NOMO-1 treated with dmso at 0.1 percent for 144 hours (cell line): ENCODE data around the gene RBM11.

Source experiments
- DNase-seq: peaks from one replicate; lab custom pipeline; 2025; ENCODE audit not compliant: unreplicated experiment; lab: John Stamatoyannopoulos, UW

Gene RBM11

GRCh38 chr21:14267076-14267475 is 51.1 kb downstream of the RBM11 start:
- DNase-seq = no peak

- no peak for DNase-seq
These were observed 54.7 kb downstream of the RBM11 start for GRCh38 chr21:14270631-14271030.

DNA sequence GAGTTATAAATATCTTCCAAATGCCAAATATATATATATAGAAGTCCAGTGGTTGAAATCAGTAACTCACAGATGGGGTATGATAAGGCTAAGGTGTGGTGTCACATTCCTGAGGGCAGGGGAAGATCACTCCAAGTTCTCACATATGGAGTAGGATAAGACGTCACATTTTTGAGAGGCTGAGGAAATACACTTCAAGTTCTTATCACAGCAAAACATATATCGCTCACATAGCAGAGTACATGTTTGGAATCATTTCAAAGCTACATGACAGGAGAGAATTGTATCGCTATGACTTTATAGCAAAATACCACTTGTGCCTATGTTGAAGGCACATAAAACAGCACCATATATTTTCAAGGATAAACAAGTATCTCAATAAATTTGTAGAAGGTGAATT is 55.1 kb downstream of the RBM11 start:
- no peak for DNase-seq

DNA sequence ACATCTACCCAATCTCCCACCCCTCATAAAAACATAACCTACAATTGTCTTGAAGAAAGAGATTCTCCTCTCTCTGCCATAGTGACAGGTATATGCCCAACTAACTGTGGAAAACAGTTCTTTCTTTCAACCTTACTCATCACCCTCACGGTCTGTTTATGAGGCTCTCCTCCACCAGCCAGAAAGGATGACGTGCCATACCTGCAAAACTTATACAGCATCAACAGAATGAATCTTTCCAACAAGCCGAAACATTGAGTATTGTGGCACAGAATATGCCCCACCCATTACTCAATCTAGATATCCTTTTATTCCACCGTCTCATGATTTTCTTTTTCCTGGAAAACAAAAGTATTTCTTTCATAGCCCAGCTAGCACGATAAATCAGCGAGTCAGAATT is 55.7 kb downstream of the RBM11 start:
- no peak for DNase-seq

DNA sequence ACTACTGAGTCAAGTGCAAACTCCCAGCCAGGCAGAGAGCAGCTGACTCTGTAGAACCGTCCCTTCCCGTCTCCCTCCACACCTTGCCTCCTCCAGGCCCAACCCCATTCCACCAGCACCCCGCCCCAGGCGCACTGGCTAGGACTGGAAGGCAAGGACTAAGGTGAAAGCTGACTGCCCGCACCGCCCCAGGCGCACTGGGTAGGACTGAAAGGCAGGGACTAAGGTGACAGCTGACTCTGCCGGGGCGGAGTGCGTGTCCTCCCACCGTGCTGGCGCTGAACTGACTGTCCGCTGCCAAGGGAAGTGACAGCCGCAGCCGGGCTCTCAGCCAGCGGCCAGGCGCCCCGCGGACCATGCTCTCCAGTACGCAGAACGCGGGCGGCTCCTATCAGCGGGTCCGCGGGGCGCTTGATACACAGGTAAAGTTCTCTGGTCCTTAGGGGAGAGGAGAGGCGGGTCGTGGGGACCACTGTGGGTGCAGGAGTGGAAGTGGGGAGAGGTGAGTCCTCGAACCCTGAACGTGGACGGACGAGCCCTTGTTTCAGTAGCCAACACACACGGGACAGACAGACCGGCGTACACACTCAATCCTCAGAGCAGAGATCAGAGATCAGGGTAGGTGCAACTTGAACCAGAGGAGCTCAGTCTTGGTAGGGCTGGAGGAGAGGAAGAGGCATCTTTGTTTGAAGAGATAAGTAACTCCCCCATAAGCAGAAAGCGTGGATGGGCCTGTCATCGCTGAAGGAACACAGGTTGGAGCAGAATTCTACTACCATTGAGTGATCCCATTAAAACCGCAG is 58.0 kb downstream of the RBM11 start:
- DNase-seq = no peak

- no peak for DNase-seq
These were observed 59.8 kb downstream of the RBM11 start for GRCh38 chr21:14275702-14276205.
